Measurements from ENCODE around the gene RTBDN. TPM values are rescaled to one million over a fixed set of nuclear protein-coding genes. Genes with fewer than 3 reads are reported as not detected.

Gene RTBDN
- total RNA-seq, 1 experiment from 2014 or later = 8.0 TPM

DNA sequence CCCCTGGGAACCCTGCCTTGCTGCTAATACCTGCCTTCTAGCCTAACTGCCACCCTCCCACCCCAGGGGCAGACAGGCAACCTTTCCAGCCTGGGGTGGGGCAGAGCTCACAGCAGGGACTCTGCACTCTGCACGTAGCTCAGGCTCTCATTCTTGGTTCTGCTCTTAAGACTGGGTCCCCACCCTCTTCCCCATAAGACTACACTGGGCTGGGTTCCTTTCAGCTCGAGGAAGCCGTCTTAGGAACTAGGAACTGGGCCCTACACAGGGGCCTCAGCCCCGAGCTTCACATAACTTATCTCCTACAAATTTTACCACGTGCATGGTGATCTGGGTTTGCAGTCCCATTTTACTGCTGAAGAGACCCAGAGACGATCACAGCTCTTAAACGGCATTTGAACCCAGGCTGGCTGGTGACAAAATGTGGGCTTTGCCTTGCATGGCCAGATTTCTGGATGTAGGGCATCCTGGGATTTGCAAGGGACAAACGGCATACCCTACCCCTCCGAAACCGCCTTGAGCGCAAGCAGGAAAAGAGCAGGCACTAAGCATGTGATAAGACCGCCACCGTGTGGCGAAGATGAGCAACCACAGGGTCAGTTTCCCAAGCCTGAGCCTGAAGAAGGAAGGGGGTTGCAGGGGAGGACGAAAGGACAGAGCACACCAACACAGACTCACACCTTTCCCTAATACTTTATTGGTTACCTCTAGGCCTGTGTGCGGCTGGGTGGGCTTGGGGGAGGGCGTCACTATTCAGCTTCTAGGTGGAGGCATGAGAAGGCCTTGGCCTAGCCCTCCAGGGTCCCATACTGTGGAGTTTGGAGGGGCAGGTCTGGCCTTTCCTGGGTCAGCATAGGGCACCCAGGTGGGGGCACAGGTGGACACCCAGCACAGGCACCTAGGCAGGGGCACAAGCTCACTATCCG, 38.0 kb downstream of the RTBDN start:
- DNase-seq (ENCODE audit: low spot score) = peak; percentile 86
- in situ Hi-C loops (cut with HindIII; ENCODE audit: low sequenced_read_pairs) = no loop called here

GRCh38 chr19:12794971-12795381, 39.4 kb downstream of the RTBDN start:
- in situ Hi-C loops (cut with HindIII; ENCODE audit: low sequenced_read_pairs) = no loop called here
- DNase-seq (ENCODE audit: low spot score) = no peak

DNA sequence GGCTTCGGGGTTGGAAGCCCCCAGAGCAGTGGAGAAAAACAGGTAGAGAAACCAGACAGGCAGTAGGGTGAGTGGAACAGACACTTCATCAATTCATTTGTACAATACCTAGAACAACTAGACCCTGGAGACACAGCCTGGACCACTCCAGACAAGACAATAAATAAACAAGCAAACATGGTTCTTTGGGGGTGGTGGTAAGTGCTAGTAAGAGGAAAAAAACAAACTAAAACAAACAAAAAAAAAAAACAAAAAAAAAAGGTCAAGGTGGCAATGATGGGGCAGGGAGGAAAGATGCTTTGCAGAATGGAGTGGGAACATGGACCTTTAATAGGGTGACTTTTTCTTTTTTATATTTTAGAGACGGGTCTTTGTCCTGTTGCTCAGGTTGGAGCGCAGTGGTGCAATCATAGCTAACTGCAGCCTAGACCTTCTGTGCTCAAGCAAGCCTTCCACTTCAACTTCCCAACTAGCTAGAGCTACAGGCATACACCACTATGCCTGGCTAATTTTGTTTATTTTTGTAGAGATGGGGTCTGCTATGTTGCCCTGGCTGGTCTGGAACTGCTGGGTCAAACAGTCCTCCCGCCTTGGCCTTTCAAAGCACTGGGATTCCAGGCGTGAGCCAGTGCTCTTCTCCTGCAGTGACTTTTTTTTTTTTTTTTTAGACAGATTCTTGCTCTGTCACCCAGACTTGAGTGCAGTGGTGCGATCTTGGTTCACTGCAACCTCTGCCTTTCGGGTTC, 40.0 kb downstream of the RTBDN start:
- DNase-seq (ENCODE audit: low spot score) = no peak
- in situ Hi-C loops (cut with HindIII; ENCODE audit: low sequenced_read_pairs) = no loop called here

GRCh38 chr19:12793290-12794195, 40.8 kb downstream of the RTBDN start:
- DNase-seq (ENCODE audit: low spot score) = peak; percentile 91
- in situ Hi-C loops (cut with HindIII; ENCODE audit: low sequenced_read_pairs) = no loop called here

- in situ Hi-C loops (cut with HindIII; ENCODE audit: low sequenced_read_pairs) = no loop called here
- no peak for DNase-seq (ENCODE audit: low spot score)
Observed at GRCh38 chr19:12792853-12793289, 41.5 kb downstream of the RTBDN start.

DNA sequence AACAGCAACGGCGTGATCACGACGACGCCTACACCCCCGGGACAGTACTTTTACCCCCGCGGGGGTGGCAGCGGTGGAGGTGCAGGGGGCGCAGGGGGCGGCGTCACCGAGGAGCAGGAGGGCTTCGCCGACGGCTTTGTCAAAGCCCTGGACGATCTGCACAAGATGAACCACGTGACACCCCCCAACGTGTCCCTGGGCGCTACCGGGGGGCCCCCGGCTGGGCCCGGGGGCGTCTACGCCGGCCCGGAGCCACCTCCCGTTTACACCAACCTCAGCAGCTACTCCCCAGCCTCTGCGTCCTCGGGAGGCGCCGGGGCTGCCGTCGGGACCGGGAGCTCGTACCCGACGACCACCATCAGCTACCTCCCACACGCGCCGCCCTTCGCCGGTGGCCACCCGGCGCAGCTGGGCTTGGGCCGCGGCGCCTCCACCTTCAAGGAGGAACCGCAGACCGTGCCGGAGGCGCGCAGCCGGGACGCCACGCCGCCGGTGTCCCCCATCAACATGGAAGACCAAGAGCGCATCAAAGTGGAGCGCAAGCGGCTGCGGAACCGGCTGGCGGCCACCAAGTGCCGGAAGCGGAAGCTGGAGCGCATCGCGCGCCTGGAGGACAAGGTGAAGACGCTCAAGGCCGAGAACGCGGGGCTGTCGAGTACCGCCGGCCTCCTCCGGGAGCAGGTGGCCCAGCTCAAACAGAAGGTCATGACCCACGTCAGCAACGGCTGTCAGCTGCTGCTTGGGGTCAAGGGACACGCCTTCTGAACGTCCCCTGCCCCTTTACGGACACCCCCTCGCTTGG, 42.1 kb downstream of the RTBDN start:
- in situ Hi-C loops (cut with HindIII; ENCODE audit: low sequenced_read_pairs) = no loop called here
- DNase-seq (ENCODE audit: low spot score) = peak; percentile 64

GRCh38 chr19:12791345-12792050, 42.9 kb downstream of the RTBDN start, which contains the start of gene JUNB:
Gene JUNB (plus strand): TSS chr19:12791486. CDS start chr19:12791772, 286 bp downstream.
- in situ Hi-C loops (cut with HindIII; ENCODE audit: low sequenced_read_pairs) = no loop called here
- DNase-seq (ENCODE audit: low spot score) = peak; percentile 95

GRCh38 chr19:12790628-12791344, 43.6 kb downstream of the RTBDN start:
- in situ Hi-C loops (cut with HindIII; ENCODE audit: low sequenced_read_pairs) = no loop called here
- no peak for DNase-seq (ENCODE audit: low spot score)

DNA sequence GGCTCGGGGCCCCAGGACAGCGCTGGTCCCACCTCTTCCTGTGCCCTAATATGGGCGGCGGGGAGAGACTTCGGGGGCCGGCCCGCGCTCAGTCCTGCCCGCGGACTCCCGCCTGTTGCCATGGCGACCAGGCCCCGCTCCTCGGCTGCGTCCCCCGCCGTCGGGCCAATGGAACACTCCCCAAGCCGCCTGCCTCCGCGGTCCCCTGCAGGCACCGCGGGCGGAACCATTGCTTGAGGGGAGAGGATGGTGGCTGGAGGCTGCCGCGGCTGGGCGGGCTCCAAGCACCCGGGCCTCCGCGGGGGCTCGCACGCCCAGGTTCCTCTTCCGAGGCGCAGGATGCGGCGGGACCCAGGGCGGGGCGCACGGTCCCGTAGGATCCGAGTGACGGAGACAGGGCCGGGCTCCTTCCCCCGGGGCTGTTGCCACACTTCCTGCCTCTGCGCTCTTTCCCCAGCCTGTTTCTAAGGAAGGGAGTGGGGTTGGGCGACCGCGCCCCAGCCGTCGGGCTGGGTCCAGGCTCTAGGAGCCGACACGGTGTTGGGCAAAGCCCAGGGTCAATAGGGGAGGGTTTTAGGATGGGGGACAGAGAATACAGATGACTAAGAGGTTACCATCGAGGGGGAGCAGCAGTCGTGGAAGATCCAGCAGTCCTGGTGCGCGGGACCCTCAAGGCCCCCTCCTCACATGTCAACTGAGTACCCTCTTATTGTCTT, 44.3 kb downstream of the RTBDN start:
- in situ Hi-C loops (cut with HindIII; ENCODE audit: low sequenced_read_pairs) = no loop called here
- peak; percentile 96 for DNase-seq (ENCODE audit: low spot score)

- peak; percentile 40 for DNase-seq (ENCODE audit: low spot score)
- in situ Hi-C loops (cut with HindIII; ENCODE audit: low sequenced_read_pairs) = no loop called here
Observed at GRCh38 chr19:12789098-12789903, 45.1 kb downstream of the RTBDN start.

DNA sequence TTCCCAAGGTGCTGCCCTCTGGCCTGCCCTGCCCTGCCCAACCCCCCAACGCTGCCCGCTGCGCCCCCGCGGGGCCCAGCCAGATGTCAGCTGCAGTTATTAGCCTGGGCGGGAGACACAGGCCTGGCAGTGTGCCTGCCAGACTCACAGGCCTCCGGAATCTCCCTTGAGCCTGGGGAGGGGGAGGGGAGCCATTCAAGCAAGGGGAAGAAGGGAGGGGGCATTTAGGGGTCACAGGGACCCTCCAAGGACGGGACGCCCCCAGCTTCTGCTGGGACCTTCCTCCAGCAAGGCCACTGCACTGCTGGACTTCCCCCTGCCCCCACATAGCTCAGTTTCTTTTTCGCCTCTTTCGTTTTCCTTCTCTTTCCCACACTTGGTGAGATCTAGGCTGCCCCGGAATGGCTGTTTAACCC, 45.7 kb downstream of the RTBDN start:
- DNase-seq (ENCODE audit: low spot score) = no peak
- in situ Hi-C loops (cut with HindIII; ENCODE audit: low sequenced_read_pairs) = no loop called here

DNA sequence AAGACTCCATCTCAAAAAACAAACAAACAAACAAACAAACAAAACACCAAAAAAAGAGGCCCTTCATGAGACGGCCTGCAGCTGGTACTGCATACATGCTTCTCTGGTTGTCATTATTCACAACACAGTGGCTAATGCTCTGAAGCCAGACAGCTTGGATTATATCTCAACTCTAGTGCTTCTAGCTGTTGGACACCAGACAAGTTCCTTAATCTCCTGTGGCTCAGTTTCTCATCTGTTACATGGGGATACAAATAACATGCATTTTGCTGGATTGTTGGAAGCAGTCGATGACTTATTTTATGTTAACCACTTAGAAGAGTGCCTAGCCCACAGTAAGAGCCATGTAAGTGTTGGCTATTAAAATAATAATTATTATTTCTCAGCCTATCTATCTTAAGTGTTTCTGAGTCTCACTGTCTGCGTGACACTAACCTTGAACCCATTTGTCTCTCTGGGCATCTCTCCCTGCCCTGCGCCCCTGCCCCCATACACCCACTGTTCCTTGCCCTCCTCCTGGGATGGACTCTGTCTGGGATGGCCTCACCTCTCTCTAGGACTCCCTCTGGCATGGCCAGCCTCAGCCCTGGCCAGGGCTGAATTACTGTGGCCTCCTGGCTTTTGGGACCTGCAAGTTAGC, 46.2 kb downstream of the RTBDN start:
- in situ Hi-C loops (cut with HindIII; ENCODE audit: low sequenced_read_pairs) = no loop called here
- DNase-seq (ENCODE audit: low spot score) = no peak

DNA sequence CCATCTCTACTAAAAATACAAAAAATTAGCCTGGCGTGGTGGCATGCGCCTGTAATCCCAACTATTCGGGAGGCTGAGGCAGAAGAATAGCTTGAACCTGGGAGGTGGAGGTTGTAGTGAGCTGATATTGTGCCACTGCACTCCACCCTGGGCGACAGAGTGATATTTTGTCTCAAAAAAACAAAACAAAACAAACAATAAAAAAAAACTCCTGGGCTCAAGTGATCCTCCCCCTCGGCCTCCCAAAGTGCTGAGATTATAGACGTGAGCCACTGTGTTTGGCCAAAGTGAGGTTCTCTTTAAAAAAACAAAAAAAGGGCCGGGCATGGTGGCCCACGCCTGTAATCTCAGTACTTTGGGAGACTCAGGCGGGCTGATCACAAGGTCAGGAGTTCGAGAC, 46.9 kb downstream of the RTBDN start:
- no peak for DNase-seq (ENCODE audit: low spot score)
- in situ Hi-C loops (cut with HindIII; ENCODE audit: low sequenced_read_pairs) = no loop called here

DNA sequence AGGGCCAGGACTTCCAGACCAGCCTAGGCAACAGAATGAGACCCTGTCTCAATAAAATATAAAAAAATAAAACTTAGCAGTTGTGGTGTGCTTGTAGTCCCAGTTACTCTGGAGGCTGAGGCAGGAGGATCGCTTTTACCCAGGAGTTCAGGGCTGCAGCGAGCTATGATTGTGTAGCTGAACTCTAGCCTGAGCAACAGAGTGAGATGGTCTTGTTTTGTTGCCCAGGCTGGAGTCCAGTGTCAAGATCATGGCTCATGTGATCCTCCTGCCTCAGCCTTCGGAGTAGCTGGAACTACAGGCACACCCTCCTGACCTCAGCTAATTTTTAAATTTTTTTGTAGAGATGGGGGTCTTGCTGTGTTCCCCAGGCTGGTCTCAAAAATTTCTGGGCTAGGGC, 47.4 kb downstream of the RTBDN start:
- no peak for DNase-seq (ENCODE audit: low spot score)
- in situ Hi-C loops (cut with HindIII; ENCODE audit: low sequenced_read_pairs) = no loop called here

- in situ Hi-C loops (cut with HindIII; ENCODE audit: low sequenced_read_pairs) = no loop called here
- no peak for DNase-seq (ENCODE audit: low spot score)
Observed at GRCh38 chr19:12786141-12786870, 48.1 kb downstream of the RTBDN start.
